GM10847 (cell line): Measurements from ENCODE around the gene GRID1.

Experiments
- POLR2A ChIP-seq: IDR thresholded peaks from 2 replicates; pipeline ENCODE4 v1.6.1; 2011; ENCODE audit not compliant: insufficient read length; ENCODE audit errors: extremely low read depth

Gene GRID1

DNA sequence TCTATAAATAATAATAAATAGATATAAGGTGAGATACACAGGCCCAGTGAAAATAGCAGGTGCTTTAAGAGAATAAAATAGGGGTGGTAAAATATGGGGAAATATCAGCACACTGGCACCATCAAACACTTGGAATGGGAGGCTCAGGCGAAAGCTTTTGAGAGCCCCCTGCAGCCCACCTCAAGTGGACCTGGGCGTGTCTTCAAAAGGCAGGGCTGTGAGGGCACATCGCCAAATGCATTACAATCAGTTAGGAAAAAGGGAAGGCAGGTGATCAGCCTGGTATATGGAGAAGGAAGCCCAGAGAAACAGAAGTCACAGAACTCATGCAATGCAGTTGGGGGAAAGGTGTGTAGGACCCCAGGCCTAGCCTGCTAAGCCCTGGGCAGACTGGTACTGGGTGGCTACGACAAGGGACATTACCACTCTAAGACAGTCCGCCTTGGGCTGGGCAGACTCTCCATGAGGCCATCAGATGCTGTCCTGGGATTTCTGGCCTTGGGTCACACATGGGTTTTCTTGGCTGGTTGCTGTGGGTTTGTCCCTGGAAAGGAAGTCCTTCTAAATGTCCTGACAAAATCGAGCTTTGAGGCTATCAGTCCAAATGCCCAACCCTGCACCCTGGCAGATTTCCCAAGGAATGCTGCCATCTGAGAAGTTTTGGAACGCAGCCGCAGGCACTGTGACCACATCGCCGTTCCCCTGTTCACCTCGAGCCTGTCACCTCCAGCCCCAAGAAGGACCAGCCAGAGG lies 330.6 kb downstream of the GRID1 start:
- no peak for TF ChIP-seq POLR2A

DNA sequence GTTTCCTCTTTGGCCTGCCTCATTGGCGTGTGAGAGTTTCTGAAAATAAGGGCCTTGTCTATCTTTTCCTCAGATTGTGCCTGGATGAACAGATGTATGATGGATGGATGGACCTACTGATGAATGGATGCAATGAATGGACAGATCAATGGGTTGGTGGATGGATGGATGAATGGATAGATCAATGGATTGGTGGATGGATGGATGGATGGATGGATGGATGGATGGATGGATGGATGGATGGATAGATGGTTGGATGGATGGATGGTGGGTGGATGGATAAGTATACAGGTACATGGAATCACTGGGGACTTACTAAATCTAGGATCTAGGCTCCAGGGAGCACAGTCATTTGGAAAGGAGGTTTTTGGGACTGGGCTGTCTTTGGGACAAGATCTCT lies 331.9 kb downstream of the GRID1 start:
- TF ChIP-seq POLR2A: no peak

DNA sequence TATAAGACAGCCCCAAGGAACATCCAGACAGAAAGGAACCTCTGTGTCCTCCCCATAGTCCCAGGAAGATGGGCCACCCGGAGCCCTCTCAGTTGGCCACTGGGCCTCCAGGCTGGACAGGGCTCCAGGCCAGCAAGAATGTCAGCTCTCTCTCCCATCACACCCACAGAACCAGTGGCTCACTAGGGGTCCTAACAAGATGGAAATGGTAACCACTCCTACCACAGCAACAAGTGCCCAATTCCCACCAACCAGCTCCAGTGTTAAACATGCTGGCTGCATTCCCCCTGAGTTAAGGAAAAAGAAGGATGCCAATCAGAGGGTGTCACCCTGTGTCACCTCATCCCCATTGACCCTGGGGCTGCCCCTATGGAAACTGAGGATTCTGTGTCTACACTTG lies 333.0 kb downstream of the GRID1 start:
- no peak for TF ChIP-seq POLR2A

DNA sequence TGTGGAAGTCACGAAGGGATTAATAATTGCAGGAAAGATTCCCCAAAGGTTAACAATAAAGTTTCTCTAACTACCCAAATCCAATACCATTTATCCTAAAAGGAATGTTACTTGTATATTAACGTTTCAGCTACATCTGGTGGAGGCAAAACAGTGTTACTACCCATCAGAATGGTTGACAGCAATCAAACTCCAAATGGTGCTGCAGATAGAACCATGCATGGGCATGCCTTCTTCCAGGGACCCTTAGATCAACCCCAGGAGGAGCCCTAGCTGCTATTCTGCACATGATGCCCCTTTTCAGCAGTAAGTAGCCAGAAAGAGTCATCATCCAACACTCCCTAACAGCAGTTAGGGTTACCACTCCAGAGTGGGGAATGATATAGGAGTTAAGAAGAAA lies 336.3 kb downstream of the GRID1 start:
- TF ChIP-seq POLR2A: no peak

DNA sequence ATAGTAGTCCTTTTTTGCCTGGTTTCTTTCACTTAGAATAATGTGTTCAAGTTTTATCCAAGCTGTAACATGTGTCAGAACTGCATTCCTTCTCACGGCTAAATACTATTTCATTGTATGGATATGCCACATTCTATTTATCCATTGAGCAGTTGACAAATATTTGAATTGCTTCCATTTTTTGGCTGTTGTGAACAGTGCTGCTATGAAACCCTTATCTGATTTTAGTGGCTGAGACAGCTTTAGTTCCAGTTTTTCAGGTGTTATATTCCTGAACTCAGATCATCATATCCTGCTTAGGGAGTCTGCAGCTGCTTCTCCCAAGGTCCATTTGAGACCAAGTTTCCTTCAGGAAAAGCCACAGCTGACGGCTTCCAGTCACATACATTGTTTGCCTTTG lies 339.2 kb downstream of the GRID1 start:
- no peak for TF ChIP-seq POLR2A

DNA sequence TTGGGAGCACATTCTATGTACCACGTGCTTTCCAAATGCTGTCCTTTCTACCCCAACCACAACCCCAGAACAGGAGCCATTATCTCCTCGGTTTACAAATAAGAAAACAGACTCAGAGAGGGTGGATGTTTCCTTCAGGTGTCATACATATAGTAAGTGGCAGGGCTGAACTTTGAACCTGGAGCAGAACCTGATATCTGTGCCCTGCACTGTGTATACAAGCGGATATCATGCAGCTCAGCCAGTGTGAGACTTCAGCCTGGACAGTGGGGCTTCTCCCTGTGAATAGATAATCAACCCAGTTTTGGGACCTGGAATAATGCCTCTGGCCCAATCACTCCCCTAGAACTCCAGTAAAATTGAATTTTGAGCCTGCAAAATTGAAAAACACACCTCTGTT lies 341.1 kb downstream of the GRID1 start:
- no peak for TF ChIP-seq POLR2A

DNA sequence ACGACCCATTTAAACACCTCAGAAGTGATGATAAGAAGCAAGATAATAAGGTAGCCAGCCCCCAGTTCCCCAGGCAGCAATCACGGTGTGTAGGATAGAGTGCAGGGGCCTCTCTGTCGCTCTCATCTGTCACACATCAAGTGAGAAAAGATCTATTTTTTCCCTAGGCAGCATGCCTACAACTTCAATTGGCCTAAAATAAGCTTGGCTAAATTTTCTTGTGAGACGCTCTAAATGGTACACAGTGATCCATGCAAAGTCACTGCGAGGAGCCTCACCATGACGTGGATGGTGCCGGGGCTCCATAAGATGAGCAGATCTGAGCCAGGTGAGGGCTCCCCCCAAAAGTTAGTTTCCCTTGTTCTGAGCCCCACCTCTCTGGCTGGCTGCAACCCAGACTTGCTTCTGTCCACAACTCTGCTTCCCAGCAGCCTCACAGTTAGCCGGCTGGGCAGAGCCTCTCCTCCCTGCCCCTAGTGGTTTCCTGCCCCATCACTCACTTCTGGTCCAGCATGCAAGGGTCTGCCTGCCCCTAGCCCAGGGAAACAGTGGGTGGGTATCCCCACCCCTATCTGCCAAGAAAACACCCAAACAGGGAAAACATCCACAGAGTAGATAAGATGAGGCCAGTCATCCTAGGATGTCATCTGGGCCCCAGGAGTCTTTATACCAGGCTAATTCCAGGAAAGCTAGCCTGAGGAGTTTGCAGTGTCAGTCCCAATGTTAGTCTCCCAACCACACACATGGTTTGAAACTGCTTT lies 342.1 kb downstream of the GRID1 start:
- no peak for TF ChIP-seq POLR2A

DNA sequence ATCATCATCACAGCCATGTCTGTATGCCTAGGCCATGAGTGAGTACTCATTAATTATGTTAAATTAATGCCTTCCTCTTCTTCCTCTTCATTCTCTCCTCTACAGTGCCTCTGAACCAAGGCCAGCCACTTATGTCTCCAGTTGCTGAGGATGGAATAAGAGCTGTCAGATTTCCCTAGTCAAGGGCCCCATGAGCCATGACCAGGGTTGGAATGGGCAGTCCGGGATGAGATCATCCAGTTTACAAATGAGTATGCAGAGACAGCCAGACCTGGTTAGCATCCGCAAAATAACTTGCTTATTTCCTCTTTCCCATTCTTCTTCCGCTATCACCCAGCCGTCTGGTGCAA lies 342.7 kb downstream of the GRID1 start:
- TF ChIP-seq POLR2A: no peak

DNA sequence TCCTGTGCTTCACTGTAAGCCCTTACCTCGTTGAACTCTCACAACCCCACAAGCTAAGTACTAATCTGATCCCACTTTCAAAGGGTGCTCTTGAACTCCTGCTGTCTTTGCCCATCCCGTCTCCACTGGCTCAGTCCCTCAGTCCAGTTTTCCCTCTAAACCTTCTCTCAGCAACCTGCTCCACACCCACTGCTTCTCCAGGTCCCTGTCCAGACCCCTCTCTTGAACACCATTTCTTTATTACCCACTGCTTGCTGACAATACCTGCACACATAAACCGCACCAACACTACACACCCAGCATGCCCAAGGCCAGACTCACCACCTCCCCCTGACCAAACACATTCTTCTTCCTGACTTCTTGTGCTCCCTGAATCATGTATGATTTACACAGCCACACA lies 343.3 kb downstream of the GRID1 start:
- no peak for TF ChIP-seq POLR2A

DNA sequence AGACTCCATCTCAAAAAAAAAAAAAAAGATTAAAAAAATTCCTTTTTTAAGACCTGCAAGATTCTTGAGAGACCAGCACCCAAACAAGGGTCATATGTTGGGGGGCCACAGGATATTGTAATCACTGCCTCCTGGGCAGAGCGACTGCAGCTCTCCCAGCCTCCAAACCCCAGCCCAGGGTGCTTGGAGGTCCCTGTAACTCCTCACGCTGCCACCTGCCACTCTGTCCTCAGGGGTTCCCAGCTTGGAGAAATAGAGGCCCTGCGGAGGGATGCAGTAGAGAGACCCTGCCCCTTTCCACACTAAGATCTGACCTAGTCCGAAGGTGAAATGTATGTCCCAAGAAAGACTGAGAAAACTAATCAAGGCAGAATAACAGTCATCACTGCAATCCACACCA lies 343.7 kb downstream of the GRID1 start:
- no peak for TF ChIP-seq POLR2A

DNA sequence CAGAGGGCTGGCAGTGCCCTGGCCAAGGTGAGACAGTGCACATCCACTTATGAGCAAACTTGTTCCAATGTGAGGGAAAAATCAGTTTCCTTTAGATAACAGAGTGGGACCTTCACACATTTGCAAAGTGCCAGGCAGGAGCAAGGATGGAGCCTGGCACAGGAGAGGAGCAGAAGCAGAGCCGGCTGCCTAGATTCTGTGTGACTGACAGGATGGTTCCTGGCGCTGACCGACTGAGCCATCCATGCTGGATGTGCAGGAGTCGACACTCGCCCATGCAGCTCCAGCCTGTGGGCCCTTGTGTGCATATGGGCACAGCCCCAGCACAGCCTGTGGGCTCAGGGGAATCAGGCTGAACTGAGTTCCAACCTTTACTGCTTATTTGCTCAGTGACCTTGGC lies 346.5 kb downstream of the GRID1 start:
- TF ChIP-seq POLR2A: no peak

DNA sequence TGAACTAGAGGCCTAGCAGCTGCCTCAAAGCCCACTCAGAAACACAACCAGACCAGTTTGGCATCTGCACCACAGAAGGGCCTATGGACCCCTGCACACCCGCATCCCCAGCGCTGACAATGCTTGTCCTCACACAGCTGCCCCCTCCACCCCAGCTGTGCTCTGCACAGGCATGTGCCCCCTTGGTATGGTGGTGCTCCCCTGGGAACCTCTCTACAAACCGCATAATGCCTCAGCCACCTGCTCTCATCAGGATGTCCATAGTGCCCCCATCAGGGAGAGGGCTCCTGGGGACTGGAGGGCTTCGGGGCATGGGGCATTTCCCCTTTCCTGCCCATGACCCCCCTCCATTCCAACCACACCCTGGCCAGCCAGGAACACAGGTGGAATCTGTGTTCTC lies 347.5 kb downstream of the GRID1 start:
- TF ChIP-seq POLR2A: no peak

DNA sequence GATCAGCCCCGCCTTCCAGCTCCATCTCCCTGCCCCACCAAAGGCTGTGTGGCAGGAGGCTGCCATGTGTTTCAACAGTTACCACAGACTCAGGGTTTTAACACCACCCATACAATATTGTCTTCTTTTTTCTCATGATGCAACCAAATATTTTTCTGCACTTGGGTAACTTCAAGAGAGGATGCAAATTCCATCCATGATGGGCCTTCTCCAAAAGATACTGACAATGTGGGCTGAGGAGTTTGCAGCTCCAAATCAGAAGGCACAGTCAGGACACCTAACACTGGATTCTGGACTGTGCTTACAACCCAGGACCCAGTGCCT lies 347.9 kb downstream of the GRID1 start:
- TF ChIP-seq POLR2A: no peak

DNA sequence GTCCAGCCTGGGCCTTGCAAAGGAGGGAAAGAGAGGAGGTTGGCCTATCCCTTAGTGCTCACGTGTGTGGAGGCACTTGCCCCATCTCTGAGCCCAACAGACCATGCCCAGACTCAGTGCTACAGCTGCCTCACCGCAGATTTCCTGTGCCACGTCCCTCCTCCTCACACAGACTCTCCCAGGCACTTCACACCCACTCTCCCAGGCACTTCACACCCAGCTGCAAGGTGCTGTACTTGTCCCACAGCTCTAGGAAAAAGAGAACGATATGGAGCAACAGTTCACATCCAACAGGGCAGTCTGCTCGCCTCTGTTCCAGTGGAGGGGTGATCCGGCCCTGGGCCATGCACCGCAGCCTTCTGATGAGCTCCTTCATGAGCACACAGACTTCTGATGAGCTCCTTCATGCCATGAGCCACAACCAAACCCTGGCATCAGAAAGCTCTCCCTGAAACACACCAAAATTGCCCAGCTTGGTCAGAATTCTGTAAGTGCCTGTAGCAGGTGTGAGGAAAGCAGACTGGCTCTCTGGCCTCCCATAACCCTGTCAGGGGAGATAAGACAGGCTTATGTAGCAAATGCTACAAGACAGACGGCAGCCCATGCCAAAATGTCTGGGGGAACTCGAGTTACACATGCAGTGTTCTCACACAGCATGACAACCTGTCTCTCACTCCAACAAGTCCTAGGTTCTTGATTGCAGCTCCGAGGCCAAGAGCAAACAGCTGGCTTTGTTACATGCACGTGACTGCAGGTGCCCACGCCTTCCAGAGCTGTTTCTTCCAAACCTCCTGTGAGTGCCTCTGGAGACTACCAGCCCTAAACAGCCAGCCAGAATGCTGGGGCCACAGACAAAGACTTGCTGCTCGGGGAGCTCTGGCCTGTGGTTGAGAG lies 348.5 kb downstream of the GRID1 start:
- TF ChIP-seq POLR2A: no peak

DNA sequence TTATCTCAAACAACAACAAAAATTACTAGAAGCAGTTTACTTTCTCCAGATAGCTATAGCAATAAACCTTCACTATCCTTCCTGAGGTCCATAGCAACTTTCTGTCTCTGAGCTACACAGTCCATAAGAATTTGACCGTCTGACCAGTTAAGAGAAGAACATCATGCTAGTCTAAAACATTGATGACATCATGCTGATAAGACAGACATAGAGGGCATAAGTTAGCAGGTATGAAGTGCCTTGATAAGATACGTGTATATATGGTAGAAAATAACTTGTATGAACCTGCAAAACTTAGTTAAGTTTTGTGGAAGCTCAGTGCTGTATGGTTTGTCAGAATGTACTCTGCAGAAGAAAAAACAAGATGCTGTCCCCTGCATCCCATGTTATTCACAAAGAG lies 353.0 kb downstream of the GRID1 start:
- TF ChIP-seq POLR2A: no peak

DNA sequence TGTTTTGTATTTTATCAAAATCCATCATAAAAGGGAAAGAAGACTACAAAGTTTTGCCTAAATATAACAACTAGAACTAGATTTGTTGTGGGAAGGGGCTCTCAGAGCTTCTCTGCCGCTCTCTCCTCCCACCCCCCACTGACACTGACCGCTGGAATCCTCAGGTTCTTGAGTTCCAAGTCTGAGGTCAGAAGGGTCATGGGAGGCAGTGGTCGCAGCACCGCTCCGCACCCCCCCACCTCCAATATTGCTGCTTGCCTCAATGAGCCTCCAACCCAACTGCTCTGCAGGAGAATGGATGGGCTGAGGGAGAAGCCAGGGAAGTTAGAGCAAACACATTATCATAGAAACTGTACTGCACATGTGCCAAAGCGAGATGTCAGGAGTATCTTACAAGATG lies 359.4 kb downstream of the GRID1 start:
- no peak for TF ChIP-seq POLR2A
